Pancreas (tissue), 10 donors: Measurements from ENCODE around the gene MYL3. TPM values are rescaled to one million over a fixed set of nuclear protein-coding genes. Genes with fewer than 3 reads are reported as not detected.

Experiments used
- ATAC-seq, 4 donors: fragments of 200-7000 bp; cut with Tn5 transposase; one replicate each; pipeline versions ENCODE4 v1.8.0 to v1.9.1; 2020; ENCODE audit warnings: mild to moderate bottlenecking in 4 of 4, moderate library complexity in 4 of 4
- DNase-seq, 6 donors: peaks; one replicate each; pipeline ENCODE4 v3.0.0-alpha.2; 2020
- FAIRE-seq: peaks from 2 replicates; lab custom pipeline; 2012; peaks lifted over from hg19 to GRCh38; lab: Jason Lieb, UNC
- H3K27ac ChIP-seq, 4 donors: fragments of 200-600 bp; sonication (generic); 1 replicate in 3 of 4; 2 replicates in 1 of 4; pipeline versions ENCODE4 v1.5.0 to v1.8.0; 2020
- H3K27me3 ChIP-seq, 4 donors: fragments of 200-600 bp; one replicate each; pipeline ENCODE4 v1.8.0; 2021
- H3K36me3 ChIP-seq, 3 donors: fragments of 200-600 bp; sonication (generic) in 1 of 3; one replicate each; pipeline versions ENCODE4 v1.5.0 to v1.8.0; 2020 to 2021
- H3K4me1 ChIP-seq, 3 donors: fragments of 200-600 bp; one replicate each; pipeline ENCODE4 v1.8.0; 2021
- H3K4me3 ChIP-seq, 4 donors: fragments of 200-600 bp; sonication (generic) in 2 of 4; one replicate each; pipeline versions ENCODE4 v1.5.0 to v1.8.0; 2020 to 2021
- H3K9me3 ChIP-seq, 4 donors: fragments of 200-600 bp; one replicate each; pipeline ENCODE4 v1.8.0; 2021
- CTCF ChIP-seq, 4 donors: fragments of 200-600 bp; sonication (generic) in 3 of 4; IDR thresholded peaks; one replicate each; pipeline versions ENCODE4 v1.5.0 to v1.8.0; 2021; ENCODE audit warnings: antibody characterized with exemption in 4 of 4
- WGBS, 2 donors: extraction: QIAGEN DNeasy Blood & Tissue Kit; methylation state at CpG; one replicate each; pipeline ENCODE4 v1.1.7; 2013; 5-methylcytosine and 5-hydroxymethylcytosine counted together
- intact Hi-C, 3 donors: fragments of 100-400 bp; cut with DNase I; formaldehyde crosslinking; loops; one replicate each; pipeline versions ENCODE4 v1.11.1 to v1.14.2; 2022
- polyA plus RNA-seq, 2 donors: library from polyadenylated mRNA; stranded (reverse); fragments of 200-250 nt; gene quantifications; one replicate each; pipeline ENCODE4 v1.2.3, GENCODE V29; 2013
- total RNA-seq, 6 donors: library from RNA; stranded (reverse); fragmentation: NEBNext Ultra II Directional in 4 of 6; extraction: Animal tissue kit (Norgen Biotek cat#: 25700) in 4 of 6; gene quantifications; one replicate each; pipeline versions ENCODE4 v1.2.1 to v1.2.4, GENCODE V29; 2021 to 2023
- donor health status: healthy with polysubstance abuse.
- donor health status: DM: no; HTN: no; CAD: no; lungs with moderate emphysema.
- donor health status: DM: no; HTN: no; CAD: no.
- donor health status: control.
- donor health status: control.
- donor health status: Bipolar disorder and iron deficiency.
- donor health status: DM: yes; HTN: yes; CAD: no.
- donor health status: DM: no; HTN: no; CAD: no.
- donor health status: DM: no; HTN: no; CAD: no.
- donor health status: DM: yes; HTN: yes; CAD: no.

MYL3 gene
- total and polyA plus RNA-seq, 8 donors, result 0.26 to 2.5 (median 0.71) TPM; not detected in 2

- TF ChIP-seq CTCF (IDR thresholded peaks at IDR 0.05), result no peak
- FAIRE-seq, result no peak
- WGBS, 2 donors, result 88% methylated on average over 4 of the region's 4 CpGs
- intact Hi-C loops, result no loop called here
- Histone ChIP-seq H3K36me3 (no peaks in the 10 kb centered on the region), H3K4me1 (no peaks in the 10 kb centered on the region), H3K9me3 (no peaks in the 10 kb centered on the region), H3K4me3 (no peak overlapping the region), H3K27ac (no peak overlapping the region), H3K27me3 (no peaks in the 10 kb centered on the region)
- ATAC-seq, result no peak
- no peak for DNase-seq
Measured at GRCh38 chr3:46835491-46835890, 27.8 kb downstream of the MYL3 start.

- Histone ChIP-seq H3K27ac (no peak overlapping the region), H3K27me3 (no peaks in the 10 kb centered on the region), H3K36me3 (no peaks in the 10 kb centered on the region), H3K4me1 (no peaks in the 10 kb centered on the region), H3K9me3 (no peaks in the 10 kb centered on the region), H3K4me3 (no peak overlapping the region)
- peak in 3 of 4 donors; percentile 67 to 80 (median 79) for ATAC-seq
- FAIRE-seq, result no peak
- no peak for TF ChIP-seq CTCF (IDR thresholded peaks at IDR 0.05)
- intact Hi-C loops, result no loop called here
- 53 to 54% methylated on average over 12 of the region's 12 CpGs for WGBS, 2 donors
- DNase-seq, result no peak
Measured at GRCh38 chr3:46835054-46835453, 28.2 kb downstream of the MYL3 start.

GRCh38 chr3:46833346-46834300 is 29.6 kb downstream of the MYL3 start:
- 93 to 95% methylated on average over 62 to 65 of the region's 65 CpGs for WGBS, 2 donors
- no peak for ATAC-seq

GRCh38 chr3:46831841-46832240 is 31.4 kb downstream of the MYL3 start:
- FAIRE-seq (no peak), DNase-seq (no peak)

More at GRCh38 chr3:46833346-46834300, 29.6 kb downstream of the MYL3 start:
- H3K9me3 ChIP-seq, result no peaks in the 10 kb centered on the region
- intact Hi-C loops, result no loop called here
- no peak for TF ChIP-seq CTCF (IDR thresholded peaks at IDR 0.05)
- no peaks in the 10 kb centered on the region for H3K36me3 ChIP-seq
- no peaks in the 10 kb centered on the region for H3K27me3 ChIP-seq
- FAIRE-seq, result no peak
- peak in 1 of 6 donors; percentile 53 for DNase-seq
- H3K4me1 ChIP-seq, result no peaks in the 10 kb centered on the region
- H3K27ac ChIP-seq, result no peak overlapping the region
- no peak overlapping the region for H3K4me3 ChIP-seq

More at GRCh38 chr3:46831841-46832240, 31.4 kb downstream of the MYL3 start:
- Histone ChIP-seq H3K4me1 (no peaks in the 10 kb centered on the region), H3K27ac (no peak overlapping the region), H3K36me3 (no peaks in the 10 kb centered on the region), H3K27me3 (no peaks in the 10 kb centered on the region), H3K4me3 (no peak overlapping the region), H3K9me3 (no peaks in the 10 kb centered on the region)
- 73 to 83% methylated on average over 1 of the region's 1 CpG for WGBS, 2 donors
- intact Hi-C loops, result no loop called here
- no peak for ATAC-seq
- no peak for TF ChIP-seq CTCF (IDR thresholded peaks at IDR 0.05)
